Spleen (tissue), 3 donors: Measurements from ENCODE around the gene MRI1.
A peak's percentile ranks its signal among the peaks of the same experiment; 100 is the strongest.

Experiments used
- POLR2A ChIP-seq, 3 donors: fragments of 450-650 bp; IDR thresholded peaks; one replicate each; pipeline ENCODE4 v1.5.1; 2017; ENCODE audit warnings: antibody characterized with exemption in 3 of 3, mild to moderate bottlenecking in 1 of 3
- POLR2AphosphoS5 ChIP-seq, 3 donors: sonication (generic); formaldehyde crosslinking; IDR thresholded peaks; one replicate each; pipeline ENCODE4 v1.5.1; 2017; ENCODE audit warnings: antibody characterized with exemption in 3 of 3

GRCh38 chr19:13794757-13795589 lies 30.7 kb downstream of the MRI1 start, which contains the start of gene ZSWIM4:
- peak; percentile 66 to 86 (median 83) for TF ChIP-seq POLR2AphosphoS5 (IDR thresholded peaks at IDR 0.05)
- TF ChIP-seq POLR2A (IDR thresholded peaks at IDR 0.05) = peak in 1 of 3 donors; percentile 44
